Prostate gland (tissue), 2 donors: ENCODE data around the gene SUFU. TPM values are rescaled to one million over a fixed set of nuclear protein-coding genes. Genes with fewer than 3 reads are reported as not detected.
A peak's percentile ranks its signal among the peaks of the same experiment; 100 is the strongest.

ENCODE experiments used
- DNase-seq: peaks from one replicate; pipeline ENCODE4 v3.0.0-alpha.2; 2019; ENCODE audit warnings: low spot score
- H3K27ac ChIP-seq, 2 donors: fragments of 200-600 bp; sonication (generic); 2 replicates each; pipeline ENCODE4 v1.5.1; 2017 to 2019
- H3K27me3 ChIP-seq: fragments of 200-600 bp; sonication (generic); replicated peaks from 2 replicates; pipeline ENCODE4 v1.5.1; 2019; ENCODE audit not compliant: insufficient read depth
- H3K36me3 ChIP-seq, 2 donors: fragments of 200-600 bp; sonication (generic); 1 replicate in 1 of 2; 2 replicates in 1 of 2; pipeline versions ENCODE4 v1.5.1 to v1.8.1; 2017 to 2019
- H3K4me1 ChIP-seq: fragments of 200-600 bp; sonication (generic); replicated peaks from 2 replicates; pipeline ENCODE4 v1.5.1; 2019
- H3K4me3 ChIP-seq, 2 donors: fragments of 200-600 bp; sonication (generic); 2 replicates each; pipeline ENCODE4 v1.5.1; 2017 to 2019
- H3K9me3 ChIP-seq: fragments of 200-600 bp; sonication (generic); 2 replicates; pipeline ENCODE4 v1.5.1; 2017
- POLR2A ChIP-seq: fragments of 450-650 bp; IDR thresholded peaks from one replicate; pipeline ENCODE4 v1.6.1; 2016; ENCODE audit warnings: antibody characterized with exemption, mild to moderate bottlenecking
- POLR2AphosphoS5 ChIP-seq: sonication (generic); formaldehyde crosslinking; IDR thresholded peaks from one replicate; pipeline ENCODE4 v1.6.1; 2017; ENCODE audit warnings: antibody characterized with exemption
- WGBS: methylation state at CpG from one replicate; pipeline ENCODE4 v1.1.5; 2018; 5-methylcytosine and 5-hydroxymethylcytosine counted together
- intact Hi-C: fragments of 100-400 bp; cut with DNase I; formaldehyde crosslinking; loops from one replicate; pipeline ENCODE4 v1.14.2; 2022
- total RNA-seq, 2 donors: library from RNA; depleted of rRNA; stranded (reverse); fragments of >200 nt; gene quantifications; one replicate each; pipeline ENCODE4 v1.1.0, GENCODE V29; 2016
- TF ChIP-seq, protein P1 (sequence below), 4 experiments: fragments of 200-600 bp in 2 of 4; fragments of 450-650 bp in 2 of 4; sonication (generic) in 2 of 4; IDR thresholded peaks; 1 replicate in 3 of 4; 2 replicates in 1 of 4; pipeline ENCODE4 v1.5.1; 2016 to 2019; ENCODE audit warnings: antibody characterized with exemption in 4 of 4, mild to moderate bottlenecking in 2 of 4, moderate library complexity in 2 of 4

SUFU gene
- total RNA-seq, 2 donors from 2014 or later, result 17.4 to 20.4 TPM

DNA sequence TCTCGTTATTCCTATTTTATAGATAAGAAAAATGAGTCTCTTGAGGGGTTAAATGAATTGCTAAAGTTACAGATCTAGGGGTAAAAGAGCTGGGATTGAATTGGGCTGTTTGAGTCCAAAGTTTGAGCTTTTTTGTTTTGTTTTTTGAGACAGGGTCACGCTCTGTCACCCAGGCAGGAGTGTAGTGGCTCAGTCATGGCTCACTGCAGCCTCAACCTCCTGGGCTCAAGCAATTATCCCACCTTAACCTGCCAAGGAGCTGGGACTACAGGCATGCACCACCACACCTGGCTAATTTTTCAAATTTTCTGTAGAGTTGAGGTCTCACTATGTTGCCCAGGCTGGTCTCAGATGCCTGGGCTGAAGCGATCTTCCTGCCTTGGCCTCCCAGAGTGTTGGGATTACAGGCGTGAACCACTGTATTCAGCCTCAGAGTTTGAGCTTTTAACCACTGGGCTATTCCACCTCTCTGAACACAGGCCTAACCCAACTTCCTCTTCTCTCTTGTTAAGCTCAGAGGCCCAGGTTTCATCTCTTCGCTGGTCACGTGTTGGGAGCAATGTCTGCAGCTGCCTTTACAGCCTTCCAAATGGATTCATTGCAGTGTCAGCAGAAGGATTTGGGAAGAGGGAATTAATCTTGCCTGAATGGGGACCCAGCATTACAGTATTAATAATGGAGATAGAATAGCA is 8.0 kb downstream of the SUFU start:
- H3K9me3 ChIP-seq, result no peaks in the 10 kb centered on the region
- TF ChIP-seq POLR2AphosphoS5 (no peak), POLR2A (no peak)
- TF ChIP-seq, protein P1, sequence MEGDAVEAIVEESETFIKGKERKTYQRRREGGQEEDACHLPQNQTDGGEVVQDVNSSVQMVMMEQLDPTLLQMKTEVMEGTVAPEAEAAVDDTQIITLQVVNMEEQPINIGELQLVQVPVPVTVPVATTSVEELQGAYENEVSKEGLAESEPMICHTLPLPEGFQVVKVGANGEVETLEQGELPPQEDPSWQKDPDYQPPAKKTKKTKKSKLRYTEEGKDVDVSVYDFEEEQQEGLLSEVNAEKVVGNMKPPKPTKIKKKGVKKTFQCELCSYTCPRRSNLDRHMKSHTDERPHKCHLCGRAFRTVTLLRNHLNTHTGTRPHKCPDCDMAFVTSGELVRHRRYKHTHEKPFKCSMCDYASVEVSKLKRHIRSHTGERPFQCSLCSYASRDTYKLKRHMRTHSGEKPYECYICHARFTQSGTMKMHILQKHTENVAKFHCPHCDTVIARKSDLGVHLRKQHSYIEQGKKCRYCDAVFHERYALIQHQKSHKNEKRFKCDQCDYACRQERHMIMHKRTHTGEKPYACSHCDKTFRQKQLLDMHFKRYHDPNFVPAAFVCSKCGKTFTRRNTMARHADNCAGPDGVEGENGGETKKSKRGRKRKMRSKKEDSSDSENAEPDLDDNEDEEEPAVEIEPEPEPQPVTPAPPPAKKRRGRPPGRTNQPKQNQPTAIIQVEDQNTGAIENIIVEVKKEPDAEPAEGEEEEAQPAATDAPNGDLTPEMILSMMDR (IDR thresholded peaks at IDR 0.05), result no peak
- H3K27ac ChIP-seq, result peak overlapping the region in 1 of 2 donors; percentile 42
- intact Hi-C loops, result no loop called here
- H3K36me3 ChIP-seq, result no peaks in the 10 kb centered on the region
- H3K4me1 ChIP-seq, result peaks cover 19% of the 10 kb centered on the region
- no peak overlapping the region for H3K4me3 ChIP-seq
- no peaks in the 10 kb centered on the region for H3K27me3 ChIP-seq
- 74% methylated on average over 6 of the region's 6 CpGs for WGBS
- DNase-seq, result no peak

GRCh38 chr10:102514487-102515311 is 10.9 kb downstream of the SUFU start:
- TF ChIP-seq, protein P1 (IDR thresholded peaks at IDR 0.05), result no peak
- TF ChIP-seq POLR2AphosphoS5 (no peak), POLR2A (no peak)
- H3K27ac ChIP-seq, result no peak overlapping the region

DNA sequence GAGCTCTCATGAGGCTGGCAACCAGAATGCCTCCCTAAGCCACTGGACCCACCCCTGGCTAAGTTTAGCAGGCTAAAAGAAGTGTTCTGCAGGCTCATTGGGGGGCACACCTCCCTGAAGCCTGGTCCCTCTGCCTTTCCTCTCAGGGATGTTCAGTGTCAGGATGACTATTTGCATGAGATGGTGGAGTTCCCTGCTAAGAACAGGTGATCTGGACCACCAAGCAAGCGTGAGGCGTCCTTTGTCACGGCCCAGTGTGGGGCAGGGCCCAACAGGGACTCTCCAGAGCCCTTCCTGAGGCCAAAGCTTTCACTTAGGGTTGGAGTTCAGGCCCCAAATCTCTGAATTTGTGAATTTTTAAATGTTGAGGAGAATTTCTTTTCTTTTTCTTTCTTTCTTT is 12.0 kb downstream of the SUFU start:
- Histone ChIP-seq H3K4me3 (no peak overlapping the region), H3K4me1 (peaks cover 8% of the 10 kb centered on the region), H3K27me3 (no peaks in the 10 kb centered on the region), H3K36me3 (no peaks in the 10 kb centered on the region), H3K27ac (no peak overlapping the region), H3K9me3 (no peaks in the 10 kb centered on the region)
- TF ChIP-seq POLR2A (no peak), POLR2AphosphoS5 (no peak)
- TF ChIP-seq, protein P1 (IDR thresholded peaks at IDR 0.05), result no peak
- DNase-seq, result no peak
- 95% methylated on average over 3 of the region's 3 CpGs for WGBS
- intact Hi-C loops, result no loop called here

More at GRCh38 chr10:102514487-102515311, 10.9 kb downstream of the SUFU start:
- 84% methylated on average over 12 of the region's 12 CpGs for WGBS
- DNase-seq, result no peak
- intact Hi-C loops, result no loop called here
- no peaks in the 10 kb centered on the region for H3K9me3 ChIP-seq
- H3K36me3 ChIP-seq, result no peaks in the 10 kb centered on the region
- H3K27me3 ChIP-seq, result no peaks in the 10 kb centered on the region
- no peak overlapping the region for H3K4me3 ChIP-seq
- H3K4me1 ChIP-seq, result peaks cover 8% of the 10 kb centered on the region

DNA sequence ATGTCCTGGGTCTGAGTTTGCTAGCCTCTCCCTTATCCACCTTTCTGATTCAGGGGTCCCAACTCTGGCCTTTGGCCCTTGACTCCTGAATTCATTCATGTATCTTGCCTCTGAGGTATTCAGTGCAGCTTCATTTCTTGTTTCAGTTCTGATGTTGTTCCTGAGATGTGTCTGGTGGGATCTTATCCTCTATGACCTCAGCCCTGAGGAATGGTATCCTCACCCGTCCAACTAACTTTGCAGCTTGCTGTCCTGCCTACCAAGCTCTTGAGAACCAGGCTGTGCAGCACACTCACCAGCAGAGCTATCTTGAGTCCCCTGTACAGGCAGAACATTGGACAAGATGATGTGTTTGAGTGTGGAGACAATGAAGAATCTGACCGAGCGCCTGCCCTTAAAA is 13.8 kb downstream of the SUFU start:
- Histone ChIP-seq H3K27me3 (no peaks in the 10 kb centered on the region), H3K9me3 (no peaks in the 10 kb centered on the region), H3K27ac (no peak overlapping the region), H3K4me3 (no peak overlapping the region), H3K4me1 (no peaks in the 10 kb centered on the region), H3K36me3 (no peaks in the 10 kb centered on the region)
- 82% methylated on average over 3 of the region's 3 CpGs for WGBS
- TF ChIP-seq POLR2A, result no peak
- TF ChIP-seq, protein P1 (IDR thresholded peaks at IDR 0.05), result no peak
- no peak for TF ChIP-seq POLR2AphosphoS5
- intact Hi-C loops, result no loop called here
- DNase-seq, result no peak
